GM12878 (cell line): ENCODE results near the gene GPR39.

Experiments used
- CTCF ChIP-seq, 3 experiments: IDR thresholded peaks in 2 of 3; conservative IDR thresholded peaks in 1 of 3; 2 replicates each; pipeline ENCODE4 v1.5.1; 2011; ENCODE audit warnings: low read depth in 3 of 3, low read length in 3 of 3, mild to moderate bottlenecking in 3 of 3, control low read depth in 2 of 3, moderate library complexity in 2 of 3, inconsistent platforms in 1 of 3, mixed read lengths in 1 of 3; ENCODE audit not compliant: control insufficient read depth in 2 of 3, insufficient read depth in 1 of 3; ENCODE audit errors: extremely low read depth in 1 of 3
- GABPA ChIP-seq: IDR thresholded peaks from 2 replicates; pipeline ENCODE4 v1.6.1; 2014; ENCODE audit warnings: antibody characterized with exemption, low read depth, mild to moderate bottlenecking, inconsistent platforms
- POLR2AphosphoS5 ChIP-seq: IDR thresholded peaks from 2 replicates; pipeline ENCODE4 v1.6.1; 2011; ENCODE audit warnings: mild to moderate bottlenecking, low read length, inconsistent platforms
- SMC3 ChIP-seq: IDR thresholded peaks from 2 replicates; pipeline ENCODE4 v1.6.1; 2011; ENCODE audit warnings: low read length, improper control_type of control experiment, borderline replicate concordance

DNA sequence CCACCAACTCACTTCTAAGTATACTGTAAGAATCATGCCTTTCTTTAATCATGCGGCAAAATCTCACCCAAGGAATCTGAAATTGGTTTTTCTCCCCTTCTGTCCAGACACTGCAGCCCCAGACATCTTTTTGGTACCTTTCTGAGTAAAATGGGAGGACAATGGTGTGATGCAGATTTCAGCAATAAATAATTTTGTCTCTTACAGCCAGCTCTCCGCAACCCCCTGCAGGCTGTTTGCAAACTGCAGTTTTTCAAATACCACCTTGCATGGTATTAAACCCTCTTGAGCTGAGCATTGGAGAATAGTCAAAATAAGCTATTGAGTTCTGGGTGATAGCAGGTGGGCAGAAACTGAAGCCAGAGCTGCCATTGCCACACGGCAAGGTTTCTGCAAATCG is 32.2 kb downstream of the GPR39 start:
- TF ChIP-seq GABPA: no peak
- no peak for TF ChIP-seq SMC3
- peak in 2 of 3 experiments; percentile 15 to 16; a peak in 2 of 6 replicates for TF ChIP-seq CTCF (IDR thresholded peaks at IDR 0.05 in 2 of 3, conservative IDR thresholded peaks at IDR 0.05 in 1 of 3; ENCODE audit: control insufficient read depth in 2 of 3, extremely low read depth in 1 of 3, insufficient read depth in 1 of 3, low read depth in 3 of 3, low read length in 3 of 3)
- TF ChIP-seq POLR2AphosphoS5: no peak
